PC-3 (cell line): ENCODE results near the gene ARID5A. TPM values are rescaled to one million over a fixed set of nuclear protein-coding genes. Genes with fewer than 3 reads are reported as not detected.

Experiments used
- ATAC-seq: fragments of 200-7000 bp; cut with Tn5 transposase; 2 replicates; pipeline ENCODE4 v1.9.1; 2020; ENCODE audit warnings: mild to moderate bottlenecking, moderate library complexity
- BruUV-seq: library from RNA; stranded (reverse); fragments of 400-500 nt; replicated peaks from 2 replicates; lab custom pipeline; 2021; lab: Mats Ljungman, UMichigan
- CTCF ChIA-PET: fragments of 300-600 bp; sonication (Branson Sonifier 250); formaldehyde crosslinking; loops from one replicate; lab custom pipeline; 2022; ENCODE audit warnings: antibody characterized with exemption; lab: Charles Lee
- POLR2A ChIA-PET: fragments of 300-600 bp; sonication (Branson Sonifier 250); formaldehyde crosslinking; loops from one replicate; lab custom pipeline; 2022; ENCODE audit warnings: antibody characterized with exemption; ENCODE audit not compliant: unreplicated experiment; lab: Charles Lee
- DNase-seq: peaks from one replicate; pipeline ENCODE4 v3.0.0-alpha.2; 2015
- H2AFZ ChIP-seq: fragments of 300-600 bp; sonication (generic); 2 replicates; pipeline ENCODE4 v1.6.0; 2016; ENCODE audit warnings: antibody characterized with exemption, low read length
- H3F3A ChIP-seq: fragments of 300-600 bp; sonication (generic); one replicate; pipeline ENCODE4 v1.6.0; 2017; ENCODE audit warnings: antibody characterized with exemption, low read length, control low read depth, mild to moderate bottlenecking; ENCODE audit not compliant: unreplicated experiment
- H3K27ac ChIP-seq: fragments of 300-600 bp; sonication (generic); 2 replicates; pipeline ENCODE4 v1.5.1; 2016; ENCODE audit warnings: mild to moderate bottlenecking, low read length
- H3K27me3 ChIP-seq: fragments of 300-600 bp; sonication (generic); 2 replicates; pipeline ENCODE4 v1.6.1; 2016; ENCODE audit warnings: low read length, mixed read lengths
- H3K36me3 ChIP-seq: fragments of 300-600 bp; sonication (generic); 2 replicates; pipeline ENCODE4 v1.6.1; 2016; ENCODE audit warnings: low read depth, mixed run types, low read length, mixed read lengths
- H3K4me1 ChIP-seq: fragments of 300-600 bp; sonication (generic); 2 replicates; pipeline ENCODE4 v1.5.1; 2016; ENCODE audit warnings: low read length; ENCODE audit not compliant: insufficient read depth
- H3K4me2 ChIP-seq: fragments of 300-600 bp; sonication (generic); 2 replicates; pipeline ENCODE4 v1.6.0; 2016; ENCODE audit warnings: low read length
- H3K4me3 ChIP-seq: fragments of 300-600 bp; sonication (generic); 2 replicates; pipeline ENCODE4 v1.5.1; 2016; ENCODE audit warnings: mild to moderate bottlenecking, low read length, mixed read lengths
- H3K79me2 ChIP-seq: fragments of 300-600 bp; sonication (generic); 2 replicates; pipeline ENCODE4 v1.6.1; 2017; ENCODE audit warnings: low read length, mixed read lengths
- H3K9ac ChIP-seq: fragments of 300-600 bp; sonication (generic); 2 replicates; pipeline ENCODE4 v1.6.0; 2016; ENCODE audit warnings: mild to moderate bottlenecking, low read length
- H3K9me2 ChIP-seq: fragments of 300-600 bp; sonication (generic); replicated peaks from 2 replicates; pipeline ENCODE4 v1.6.1; 2016; ENCODE audit warnings: mixed run types, low read length, mixed read lengths
- H3K9me3 ChIP-seq: fragments of 300-600 bp; sonication (generic); 2 replicates; pipeline ENCODE4 v1.6.1; 2016; ENCODE audit warnings: low read length, mixed read lengths
- H4K20me1 ChIP-seq: fragments of 300-600 bp; sonication (generic); 2 replicates; pipeline ENCODE4 v1.6.1; 2016; ENCODE audit warnings: low read length, mixed read lengths
- EZH2 ChIP-seq: fragments of 300-600 bp; sonication (generic); IDR thresholded peaks from one replicate; pipeline ENCODE4 v1.6.1; 2017; ENCODE audit warnings: antibody characterized with exemption, mild to moderate bottlenecking, low read length; ENCODE audit not compliant: unreplicated experiment
- EZH2phosphoT487 ChIP-seq: fragments of 300-600 bp; sonication (generic); IDR thresholded peaks from 2 replicates; pipeline ENCODE4 v1.6.1; 2018; ENCODE audit warnings: mild to moderate bottlenecking, antibody characterized with exemption, low read length, borderline replicate concordance
- intact Hi-C: fragments of 100-400 bp; cut with micrococcal nuclease; formaldehyde crosslinking; loops from 2 replicates; pipeline ENCODE4 v1.9.0; 2023
- total RNA-seq: library from RNA; depleted of rRNA; stranded (reverse); fragments of >200 nt; gene quantifications from 2 replicates; pipeline ENCODE4 v1.2.3, GENCODE V29; 2014
- TF ChIP-seq, protein P1 (sequence below): fragments of 300-600 bp; sonication (generic); conservative IDR thresholded peaks from 2 replicates; pipeline ENCODE4 v1.5.1; 2017; ENCODE audit warnings: antibody characterized with exemption, low read depth, mild to moderate bottlenecking, low read length

Gene ARID5A
- total RNA-seq, 1 experiment from 2014 or later: 8.2 TPM

- H3K4me2 ChIP-seq: no peak overlapping the region
Measured at GRCh38 chr2:96530474-96531357, 5.8 kb upstream of the ARID5A start.

DNA sequence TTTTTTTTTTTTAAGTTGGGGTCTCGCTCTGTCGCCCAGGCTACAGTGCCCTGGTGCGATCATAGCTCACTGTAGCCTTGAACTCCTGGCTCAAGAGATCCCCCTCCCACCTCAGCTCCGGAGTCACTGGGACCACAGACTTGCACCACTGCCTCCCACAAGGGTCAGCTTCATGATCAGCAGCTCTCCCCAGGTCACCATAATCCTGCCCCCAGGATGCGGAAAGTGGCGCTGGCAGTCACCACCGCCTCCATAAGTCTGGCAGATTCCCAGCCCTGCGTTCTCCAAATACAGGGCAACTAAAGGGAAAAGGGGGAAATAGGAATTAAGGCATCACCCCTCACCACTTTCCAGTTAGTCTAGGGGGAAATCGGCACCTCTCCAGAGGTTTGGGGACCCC is 5.2 kb upstream of the ARID5A start:
- BruUV-seq: no TSS peak
- H3K4me1 ChIP-seq: peaks cover 21% of the 10 kb centered on the region

More at GRCh38 chr2:96530474-96531357, 5.8 kb upstream of the ARID5A start:
- no peak overlapping the region for H2AFZ ChIP-seq
- POLR2A ChIA-PET: interaction anchor here (0.6 kb wide), 1 partner anchor 195 kb away, joined by 6 read pairs; the partner anchor contains the start of gene NCAPH
- TF ChIP-seq, protein P1, sequence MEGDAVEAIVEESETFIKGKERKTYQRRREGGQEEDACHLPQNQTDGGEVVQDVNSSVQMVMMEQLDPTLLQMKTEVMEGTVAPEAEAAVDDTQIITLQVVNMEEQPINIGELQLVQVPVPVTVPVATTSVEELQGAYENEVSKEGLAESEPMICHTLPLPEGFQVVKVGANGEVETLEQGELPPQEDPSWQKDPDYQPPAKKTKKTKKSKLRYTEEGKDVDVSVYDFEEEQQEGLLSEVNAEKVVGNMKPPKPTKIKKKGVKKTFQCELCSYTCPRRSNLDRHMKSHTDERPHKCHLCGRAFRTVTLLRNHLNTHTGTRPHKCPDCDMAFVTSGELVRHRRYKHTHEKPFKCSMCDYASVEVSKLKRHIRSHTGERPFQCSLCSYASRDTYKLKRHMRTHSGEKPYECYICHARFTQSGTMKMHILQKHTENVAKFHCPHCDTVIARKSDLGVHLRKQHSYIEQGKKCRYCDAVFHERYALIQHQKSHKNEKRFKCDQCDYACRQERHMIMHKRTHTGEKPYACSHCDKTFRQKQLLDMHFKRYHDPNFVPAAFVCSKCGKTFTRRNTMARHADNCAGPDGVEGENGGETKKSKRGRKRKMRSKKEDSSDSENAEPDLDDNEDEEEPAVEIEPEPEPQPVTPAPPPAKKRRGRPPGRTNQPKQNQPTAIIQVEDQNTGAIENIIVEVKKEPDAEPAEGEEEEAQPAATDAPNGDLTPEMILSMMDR: no peak
- TF ChIP-seq EZH2phosphoT487 (no peak), EZH2 (no peak)
- ATAC-seq: no peak
- peaks cover 21% of the 10 kb centered on the region for H3K4me1 ChIP-seq
- H3K9me2 ChIP-seq: no peaks in the 10 kb centered on the region
- no peak overlapping the region for H3K4me3 ChIP-seq
- DNase-seq: no peak
- no TSS peak for BruUV-seq
- no peaks in the 10 kb centered on the region for H3K27me3 ChIP-seq
- no peaks in the 10 kb centered on the region for H4K20me1 ChIP-seq
- no peaks in the 10 kb centered on the region for H3K9me3 ChIP-seq
- no peak overlapping the region for H3K27ac ChIP-seq
- no peaks in the 10 kb centered on the region for H3K36me3 ChIP-seq
- CTCF ChIA-PET: no interaction called here
- intact Hi-C loops: no loop called here
- no peaks in the 10 kb centered on the region for H3F3A ChIP-seq
- no peak overlapping the region for H3K9ac ChIP-seq
- no peaks in the 10 kb centered on the region for H3K79me2 ChIP-seq

More for the DNA sequence above, 5.2 kb upstream of the ARID5A start:
- Histone ChIP-seq H3K27ac (no peak overlapping the region), H3K9me3 (no peaks in the 10 kb centered on the region), H3K9ac (no peak overlapping the region), H3F3A (no peaks in the 10 kb centered on the region), H3K27me3 (no peaks in the 10 kb centered on the region), H4K20me1 (no peaks in the 10 kb centered on the region), H3K79me2 (no peaks in the 10 kb centered on the region), H3K36me3 (no peaks in the 10 kb centered on the region), H3K4me3 (peak overlapping the region; percentile 56; the same call in 1 of the 2 replicates), H3K4me2 (peak overlapping the region; percentile 85), H3K9me2 (no peaks in the 10 kb centered on the region), H2AFZ (peak overlapping the region; percentile 61; the same call in 1 of the 2 replicates)
- POLR2A ChIA-PET: no interaction called here
- no peak for DNase-seq
- intact Hi-C loops: no loop called here
- CTCF ChIA-PET: interaction anchor here (0.6 kb wide), 1 partner anchor 509 kb away, joined by 3 read pairs; no protein-coding TSS in a partner anchor
- no peak for TF ChIP-seq EZH2
- no peak for TF ChIP-seq EZH2phosphoT487
- TF ChIP-seq, protein P1: no peak
- no peak for ATAC-seq
